ENCODE data around the gene SEPTIN11. TPM values are rescaled to one million over a fixed set of nuclear protein-coding genes. Genes with fewer than 3 reads are reported as not detected.

Gene SEPTIN11
- total RNA-seq, 1 experiment from 2014 or later = 125 TPM

DNA sequence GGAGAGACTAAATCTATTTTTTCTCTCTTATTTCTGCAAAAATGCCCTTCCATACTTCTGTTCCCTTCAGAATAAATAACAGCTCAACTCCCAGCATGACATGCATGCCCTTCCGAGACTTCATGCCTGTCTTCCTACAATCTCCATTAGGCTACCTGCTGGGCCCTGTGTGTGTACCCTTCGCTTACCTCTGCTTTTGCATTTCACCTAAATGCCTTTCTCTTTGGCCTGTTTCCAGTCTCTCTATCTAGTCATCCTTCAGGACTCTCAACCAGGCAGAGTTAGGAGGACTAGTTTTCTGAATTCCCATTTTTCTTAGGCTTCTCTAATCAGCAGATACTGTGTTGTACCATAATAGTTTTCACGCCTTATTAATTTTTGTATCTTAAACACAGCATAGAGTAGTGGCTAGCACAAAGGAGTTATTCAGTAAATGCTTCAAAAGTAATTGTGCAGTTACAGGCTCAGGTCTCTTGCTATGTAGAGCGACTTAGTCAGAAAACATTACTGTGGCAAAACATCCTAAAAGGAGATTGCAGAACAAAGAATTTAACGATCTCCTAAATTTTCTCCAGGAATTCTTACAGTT is 20.5 kb downstream of the SEPTIN11 start:
- peaks cover 46% of the 10 kb centered on the region for H3K4me1 Mint-ChIP-seq
- DNase-seq (ENCODE audit: low spot score) = no peak
- CTCF ChIA-PET = no interaction called here
- peak; percentile 96 for ATAC-seq
- H3K36me3 Mint-ChIP-seq = peaks cover 3% of the 10 kb centered on the region
- no peaks in the 10 kb centered on the region for H3K9me3 Mint-ChIP-seq
- TF ChIP-seq, protein P1, sequence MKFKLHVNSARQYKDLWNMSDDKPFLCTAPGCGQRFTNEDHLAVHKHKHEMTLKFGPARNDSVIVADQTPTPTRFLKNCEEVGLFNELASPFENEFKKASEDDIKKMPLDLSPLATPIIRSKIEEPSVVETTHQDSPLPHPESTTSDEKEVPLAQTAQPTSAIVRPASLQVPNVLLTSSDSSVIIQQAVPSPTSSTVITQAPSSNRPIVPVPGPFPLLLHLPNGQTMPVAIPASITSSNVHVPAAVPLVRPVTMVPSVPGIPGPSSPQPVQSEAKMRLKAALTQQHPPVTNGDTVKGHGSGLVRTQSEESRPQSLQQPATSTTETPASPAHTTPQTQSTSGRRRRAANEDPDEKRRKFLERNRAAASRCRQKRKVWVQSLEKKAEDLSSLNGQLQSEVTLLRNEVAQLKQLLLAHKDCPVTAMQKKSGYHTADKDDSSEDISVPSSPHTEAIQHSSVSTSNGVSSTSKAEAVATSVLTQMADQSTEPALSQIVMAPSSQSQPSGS (CRISPR knock-in tag; IDR thresholded peaks at IDR 0.05; ENCODE audit: borderline replicate concordance, low read depth) = no peak
- TF ChIP-seq, protein P2, sequence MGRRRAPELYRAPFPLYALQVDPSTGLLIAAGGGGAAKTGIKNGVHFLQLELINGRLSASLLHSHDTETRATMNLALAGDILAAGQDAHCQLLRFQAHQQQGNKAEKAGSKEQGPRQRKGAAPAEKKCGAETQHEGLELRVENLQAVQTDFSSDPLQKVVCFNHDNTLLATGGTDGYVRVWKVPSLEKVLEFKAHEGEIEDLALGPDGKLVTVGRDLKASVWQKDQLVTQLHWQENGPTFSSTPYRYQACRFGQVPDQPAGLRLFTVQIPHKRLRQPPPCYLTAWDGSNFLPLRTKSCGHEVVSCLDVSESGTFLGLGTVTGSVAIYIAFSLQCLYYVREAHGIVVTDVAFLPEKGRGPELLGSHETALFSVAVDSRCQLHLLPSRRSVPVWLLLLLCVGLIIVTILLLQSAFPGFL (CRISPR knock-in tag; IDR thresholded peaks at IDR 0.05; ENCODE audit: borderline replicate concordance) = no peak
- TF ChIP-seq, protein P3, sequence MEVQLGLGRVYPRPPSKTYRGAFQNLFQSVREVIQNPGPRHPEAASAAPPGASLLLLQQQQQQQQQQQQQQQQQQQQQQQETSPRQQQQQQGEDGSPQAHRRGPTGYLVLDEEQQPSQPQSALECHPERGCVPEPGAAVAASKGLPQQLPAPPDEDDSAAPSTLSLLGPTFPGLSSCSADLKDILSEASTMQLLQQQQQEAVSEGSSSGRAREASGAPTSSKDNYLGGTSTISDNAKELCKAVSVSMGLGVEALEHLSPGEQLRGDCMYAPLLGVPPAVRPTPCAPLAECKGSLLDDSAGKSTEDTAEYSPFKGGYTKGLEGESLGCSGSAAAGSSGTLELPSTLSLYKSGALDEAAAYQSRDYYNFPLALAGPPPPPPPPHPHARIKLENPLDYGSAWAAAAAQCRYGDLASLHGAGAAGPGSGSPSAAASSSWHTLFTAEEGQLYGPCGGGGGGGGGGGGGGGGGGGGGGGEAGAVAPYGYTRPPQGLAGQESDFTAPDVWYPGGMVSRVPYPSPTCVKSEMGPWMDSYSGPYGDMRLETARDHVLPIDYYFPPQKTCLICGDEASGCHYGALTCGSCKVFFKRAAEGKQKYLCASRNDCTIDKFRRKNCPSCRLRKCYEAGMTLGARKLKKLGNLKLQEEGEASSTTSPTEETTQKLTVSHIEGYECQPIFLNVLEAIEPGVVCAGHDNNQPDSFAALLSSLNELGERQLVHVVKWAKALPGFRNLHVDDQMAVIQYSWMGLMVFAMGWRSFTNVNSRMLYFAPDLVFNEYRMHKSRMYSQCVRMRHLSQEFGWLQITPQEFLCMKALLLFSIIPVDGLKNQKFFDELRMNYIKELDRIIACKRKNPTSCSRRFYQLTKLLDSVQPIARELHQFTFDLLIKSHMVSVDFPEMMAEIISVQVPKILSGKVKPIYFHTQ (CRISPR knock-in tag; IDR thresholded peaks at IDR 0.05) = no peak
- TF ChIP-seq, protein P4, sequence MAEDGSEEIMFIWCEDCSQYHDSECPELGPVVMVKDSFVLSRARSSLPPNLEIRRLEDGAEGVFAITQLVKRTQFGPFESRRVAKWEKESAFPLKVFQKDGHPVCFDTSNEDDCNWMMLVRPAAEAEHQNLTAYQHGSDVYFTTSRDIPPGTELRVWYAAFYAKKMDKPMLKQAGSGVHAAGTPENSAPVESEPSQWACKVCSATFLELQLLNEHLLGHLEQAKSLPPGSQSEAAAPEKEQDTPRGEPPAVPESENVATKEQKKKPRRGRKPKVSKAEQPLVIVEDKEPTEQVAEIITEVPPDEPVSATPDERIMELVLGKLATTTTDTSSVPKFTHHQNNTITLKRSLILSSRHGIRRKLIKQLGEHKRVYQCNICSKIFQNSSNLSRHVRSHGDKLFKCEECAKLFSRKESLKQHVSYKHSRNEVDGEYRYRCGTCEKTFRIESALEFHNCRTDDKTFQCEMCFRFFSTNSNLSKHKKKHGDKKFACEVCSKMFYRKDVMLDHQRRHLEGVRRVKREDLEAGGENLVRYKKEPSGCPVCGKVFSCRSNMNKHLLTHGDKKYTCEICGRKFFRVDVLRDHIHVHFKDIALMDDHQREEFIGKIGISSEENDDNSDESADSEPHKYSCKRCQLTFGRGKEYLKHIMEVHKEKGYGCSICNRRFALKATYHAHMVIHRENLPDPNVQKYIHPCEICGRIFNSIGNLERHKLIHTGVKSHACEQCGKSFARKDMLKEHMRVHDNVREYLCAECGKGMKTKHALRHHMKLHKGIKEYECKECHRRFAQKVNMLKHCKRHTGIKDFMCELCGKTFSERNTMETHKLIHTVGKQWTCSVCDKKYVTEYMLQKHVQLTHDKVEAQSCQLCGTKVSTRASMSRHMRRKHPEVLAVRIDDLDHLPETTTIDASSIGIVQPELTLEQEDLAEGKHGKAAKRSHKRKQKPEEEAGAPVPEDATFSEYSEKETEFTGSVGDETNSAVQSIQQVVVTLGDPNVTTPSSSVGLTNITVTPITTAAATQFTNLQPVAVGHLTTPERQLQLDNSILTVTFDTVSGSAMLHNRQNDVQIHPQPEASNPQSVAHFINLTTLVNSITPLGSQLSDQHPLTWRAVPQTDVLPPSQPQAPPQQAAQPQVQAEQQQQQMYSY (CRISPR knock-in tag; IDR thresholded peaks at IDR 0.05) = no peak
- H3K27ac Mint-ChIP-seq = peak overlapping the region; percentile 89
- POLR2A ChIA-PET = no interaction called here
- no peaks in the 10 kb centered on the region for H3K27me3 Mint-ChIP-seq (ENCODE audit: low read depth)
- no peak overlapping the region; the same call in 1 of the 2 replicates for H3K4me3 Mint-ChIP-seq

DNA sequence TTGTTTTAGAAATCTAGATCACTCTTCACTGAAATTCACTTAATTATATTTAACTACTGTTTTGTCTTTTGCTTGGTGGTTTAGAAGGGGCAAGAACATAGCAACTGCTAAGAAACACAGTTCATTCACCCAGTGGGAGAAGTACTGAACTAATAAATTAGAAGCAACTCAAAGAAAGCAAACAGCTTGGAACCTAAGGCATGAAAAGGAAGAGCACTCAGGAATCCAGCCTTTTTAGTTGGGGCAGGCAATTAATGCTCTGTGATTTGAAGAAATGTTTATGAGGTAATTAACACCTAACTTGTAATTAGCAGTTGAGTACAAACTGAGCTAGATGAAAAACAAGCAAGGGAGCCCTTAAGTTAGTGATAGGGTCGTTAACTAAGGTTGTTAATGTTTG is 22.8 kb downstream of the SEPTIN11 start:
- H3K4me1 Mint-ChIP-seq = peaks cover 46% of the 10 kb centered on the region
- H3K36me3 Mint-ChIP-seq = no peaks in the 10 kb centered on the region
- POLR2A ChIA-PET = no interaction called here
- H3K27ac Mint-ChIP-seq = peak overlapping the region; percentile 50
- no peaks in the 10 kb centered on the region for H3K9me3 Mint-ChIP-seq
- no peak overlapping the region for H3K4me3 Mint-ChIP-seq
- DNase-seq (ENCODE audit: low spot score) (no peak), ATAC-seq (no peak)
- CTCF ChIA-PET = interaction anchor here (1.5 kb wide), 1 partner anchor 15 kb away, joined by 7 read pairs; no protein-coding TSS in a partner anchor
- TF ChIP-seq RELA (CRISPR knock-in tag; IDR thresholded peaks at IDR 0.05; ENCODE audit: borderline replicate concordance) = no peak
- TF ChIP-seq ZNF232 (CRISPR knock-in tag; IDR thresholded peaks at IDR 0.05) = no peak
- TF ChIP-seq TEAD1 (CRISPR knock-in tag; IDR thresholded peaks at IDR 0.05) = no peak
- no peak for TF ChIP-seq GRHL2 (CRISPR knock-in tag; IDR thresholded peaks at IDR 0.05; ENCODE audit: insufficient replicate concordance, severe bottlenecking)
- H3K27me3 Mint-ChIP-seq (ENCODE audit: low read depth) = no peaks in the 10 kb centered on the region

DNA sequence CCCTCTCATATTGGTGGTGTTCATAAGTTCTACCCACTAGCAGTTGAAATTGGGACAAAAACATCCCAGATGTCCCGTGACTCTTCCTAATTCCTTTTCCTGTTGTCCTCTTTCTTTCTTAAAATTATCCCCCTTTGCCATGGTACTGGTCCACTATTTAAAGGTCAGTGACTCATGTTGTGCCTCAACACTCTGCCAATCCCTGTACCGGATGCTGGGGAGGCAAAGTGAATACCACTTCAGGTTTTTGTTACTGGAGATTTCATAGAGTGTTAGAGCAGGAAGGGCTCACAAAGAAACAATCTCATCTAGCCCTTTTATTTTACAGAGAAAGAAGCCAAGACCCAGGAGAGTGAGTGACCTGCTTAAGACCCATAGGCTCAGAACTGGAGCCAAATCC is 24.6 kb downstream of the SEPTIN11 start:
- POLR2A ChIA-PET = no interaction called here
- Mint-ChIP-seq H3K9me3 (no peaks in the 10 kb centered on the region), H3K27me3 (ENCODE audit: low read depth) (no peaks in the 10 kb centered on the region), H3K4me3 (no peak overlapping the region), H3K27ac (peak overlapping the region; percentile 24; the same call in 1 of the 2 replicates), H3K4me1 (peaks cover 42% of the 10 kb centered on the region), H3K36me3 (no peaks in the 10 kb centered on the region)
- DNase-seq (ENCODE audit: low spot score) (no peak), ATAC-seq (no peak)
- CTCF ChIA-PET = no interaction called here
- TF ChIP-seq ZNF263 (CRISPR knock-in tag; IDR thresholded peaks at IDR 0.05; ENCODE audit: low read depth) (no peak), ZBTB21 (CRISPR knock-in tag; IDR thresholded peaks at IDR 0.05; ENCODE audit: borderline replicate concordance) (no peak), ZNF219 (CRISPR knock-in tag; IDR thresholded peaks at IDR 0.05; ENCODE audit: borderline replicate concordance) (no peak), ZNF423 (CRISPR knock-in tag; IDR thresholded peaks at IDR 0.05) (no peak), OVOL2 (CRISPR knock-in tag; IDR thresholded peaks at IDR 0.05; ENCODE audit: borderline replicate concordance) (no peak), CBFB (CRISPR knock-in tag; IDR thresholded peaks at IDR 0.05; ENCODE audit: low read depth) (no peak), HMGA2 (CRISPR knock-in tag; IDR thresholded peaks at IDR 0.05) (no peak), ZNF121 (CRISPR knock-in tag; IDR thresholded peaks at IDR 0.05) (no peak)
- TF ChIP-seq, protein P5, sequence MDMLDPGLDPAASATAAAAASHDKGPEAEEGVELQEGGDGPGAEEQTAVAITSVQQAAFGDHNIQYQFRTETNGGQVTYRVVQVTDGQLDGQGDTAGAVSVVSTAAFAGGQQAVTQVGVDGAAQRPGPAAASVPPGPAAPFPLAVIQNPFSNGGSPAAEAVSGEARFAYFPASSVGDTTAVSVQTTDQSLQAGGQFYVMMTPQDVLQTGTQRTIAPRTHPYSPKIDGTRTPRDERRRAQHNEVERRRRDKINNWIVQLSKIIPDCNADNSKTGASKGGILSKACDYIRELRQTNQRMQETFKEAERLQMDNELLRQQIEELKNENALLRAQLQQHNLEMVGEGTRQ (CRISPR knock-in tag; IDR thresholded peaks at IDR 0.05) = no peak
- TF ChIP-seq, protein P6, sequence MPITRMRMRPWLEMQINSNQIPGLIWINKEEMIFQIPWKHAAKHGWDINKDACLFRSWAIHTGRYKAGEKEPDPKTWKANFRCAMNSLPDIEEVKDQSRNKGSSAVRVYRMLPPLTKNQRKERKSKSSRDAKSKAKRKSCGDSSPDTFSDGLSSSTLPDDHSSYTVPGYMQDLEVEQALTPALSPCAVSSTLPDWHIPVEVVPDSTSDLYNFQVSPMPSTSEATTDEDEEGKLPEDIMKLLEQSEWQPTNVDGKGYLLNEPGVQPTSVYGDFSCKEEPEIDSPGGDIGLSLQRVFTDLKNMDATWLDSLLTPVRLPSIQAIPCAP (CRISPR knock-in tag; IDR thresholded peaks at IDR 0.05) = no peak
- TF ChIP-seq, protein P7, sequence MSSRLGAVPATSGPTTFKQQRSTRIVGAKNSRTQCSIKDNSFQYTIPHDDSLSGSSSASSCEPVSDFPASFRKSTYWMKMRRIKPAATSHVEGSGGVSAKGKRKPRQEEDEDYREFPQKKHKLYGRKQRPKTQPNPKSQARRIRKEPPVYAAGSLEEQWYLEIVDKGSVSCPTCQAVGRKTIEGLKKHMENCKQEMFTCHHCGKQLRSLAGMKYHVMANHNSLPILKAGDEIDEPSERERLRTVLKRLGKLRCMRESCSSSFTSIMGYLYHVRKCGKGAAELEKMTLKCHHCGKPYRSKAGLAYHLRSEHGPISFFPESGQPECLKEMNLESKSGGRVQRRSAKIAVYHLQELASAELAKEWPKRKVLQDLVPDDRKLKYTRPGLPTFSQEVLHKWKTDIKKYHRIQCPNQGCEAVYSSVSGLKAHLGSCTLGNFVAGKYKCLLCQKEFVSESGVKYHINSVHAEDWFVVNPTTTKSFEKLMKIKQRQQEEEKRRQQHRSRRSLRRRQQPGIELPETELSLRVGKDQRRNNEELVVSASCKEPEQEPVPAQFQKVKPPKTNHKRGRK (CRISPR knock-in tag; IDR thresholded peaks at IDR 0.05; ENCODE audit: borderline replicate concordance) = no peak
